Activated effector memory CD4-positive, alpha-beta T cell treated with Interleukin-2 at 50 U/mL for 16 hours (primary cell): ENCODE measurements around the gene DNAJA4.

ENCODE experiments used
- DNase-seq: peaks from one replicate; pipeline ENCODE4 v3.0.0-alpha.2; 2020

DNAJA4 gene

GRCh38 chr15:78264304-78265136 is at the start of gene DNAJA4:
Gene DNAJA4 (plus strand): TSS chr15:78264562. CDS start chr15:78264764, 202 bp downstream.
- peak; percentile 50 for DNase-seq

DNA sequence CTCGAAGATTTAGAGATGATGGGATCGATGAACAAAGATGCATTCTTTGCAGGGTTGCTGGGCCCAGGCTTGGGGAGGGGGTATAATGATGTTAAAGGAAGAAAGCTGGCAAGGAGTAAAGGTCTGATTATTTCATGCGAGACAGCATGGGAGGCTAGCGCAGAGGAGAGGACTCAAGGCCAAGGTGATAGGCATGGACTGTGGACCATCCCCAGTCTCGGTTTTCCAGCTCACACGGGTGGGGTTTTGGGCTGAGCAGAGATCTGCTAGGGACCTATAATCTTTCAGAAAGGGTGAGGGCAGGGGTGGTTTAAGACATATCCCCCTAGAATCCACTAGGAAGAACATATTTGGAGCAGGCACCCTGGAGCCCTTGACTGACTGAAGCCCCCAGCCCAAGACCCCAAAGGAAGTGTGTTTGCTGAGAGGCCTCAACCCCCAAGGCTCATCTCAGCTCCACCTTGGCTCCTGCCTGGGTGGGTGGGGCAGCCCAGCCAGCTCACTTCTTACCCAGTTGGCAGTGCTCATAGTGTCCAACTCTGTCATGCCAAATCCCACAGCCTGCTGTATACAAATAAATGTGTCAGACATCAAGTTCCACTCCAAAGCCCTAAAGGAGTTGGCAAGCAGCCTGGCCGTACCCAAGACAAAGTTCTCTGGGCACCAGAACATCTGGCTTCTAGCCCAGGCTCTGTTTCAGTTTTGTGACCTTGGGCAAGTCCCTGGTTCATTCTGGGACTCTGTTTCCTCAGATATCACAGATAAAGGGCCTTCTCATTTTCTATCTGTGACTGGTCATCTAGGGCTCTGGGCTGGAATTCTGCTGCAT is 47.9 kb upstream of the DNAJA4 start:
- DNase-seq = no peak

DNA sequence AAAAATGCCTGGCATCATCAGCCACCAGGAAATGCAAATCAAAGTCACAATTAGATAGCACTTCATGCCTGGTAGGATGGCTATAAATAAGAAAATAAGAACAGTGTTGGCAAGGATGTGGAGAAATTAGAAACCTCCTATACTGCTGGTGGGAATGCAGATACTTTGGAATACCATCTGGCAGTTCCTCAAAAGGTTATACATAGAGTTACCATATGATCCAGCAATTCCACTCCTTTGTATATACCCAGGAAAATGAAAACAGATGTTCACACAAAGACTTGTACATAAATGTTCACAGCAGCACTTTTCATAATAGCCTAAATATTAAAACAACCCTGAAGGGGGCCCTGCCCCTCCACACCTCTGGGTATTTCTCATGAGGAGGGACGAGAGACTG is 43.6 kb upstream of the DNAJA4 start:
- no peak for DNase-seq

GRCh38 chr15:78222745-78223395 is 41.5 kb upstream of the DNAJA4 start:
- no peak for DNase-seq

DNA sequence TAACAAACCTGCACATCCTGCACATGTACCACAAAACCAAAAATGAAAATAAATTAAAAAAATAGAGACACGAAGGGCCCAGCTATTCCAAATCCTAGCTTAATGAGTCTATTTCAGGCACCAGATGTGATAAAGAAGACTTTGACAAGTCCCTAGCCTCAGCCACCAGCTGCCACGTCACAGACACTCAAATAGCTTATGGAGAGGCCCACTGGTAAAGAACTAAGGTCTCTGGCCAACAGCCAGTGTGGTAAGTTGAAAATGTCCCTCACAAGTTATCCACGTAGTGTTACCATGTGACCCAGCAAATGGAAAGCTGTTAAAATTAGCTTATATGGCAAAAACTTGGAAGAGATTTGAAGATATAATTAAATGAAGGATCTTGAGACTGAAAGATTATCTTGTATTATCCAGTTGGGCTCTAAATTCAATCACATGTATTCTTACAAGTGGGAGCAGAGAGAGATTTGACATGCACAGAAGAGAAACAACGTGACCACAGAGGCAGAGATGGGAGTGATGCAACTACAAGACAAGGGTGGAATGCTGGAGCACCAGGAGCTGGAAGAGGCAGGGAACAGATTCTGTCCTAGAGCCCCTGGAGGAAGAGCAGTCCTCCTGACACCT is 40.9 kb upstream of the DNAJA4 start:
- DNase-seq = no peak

DNA sequence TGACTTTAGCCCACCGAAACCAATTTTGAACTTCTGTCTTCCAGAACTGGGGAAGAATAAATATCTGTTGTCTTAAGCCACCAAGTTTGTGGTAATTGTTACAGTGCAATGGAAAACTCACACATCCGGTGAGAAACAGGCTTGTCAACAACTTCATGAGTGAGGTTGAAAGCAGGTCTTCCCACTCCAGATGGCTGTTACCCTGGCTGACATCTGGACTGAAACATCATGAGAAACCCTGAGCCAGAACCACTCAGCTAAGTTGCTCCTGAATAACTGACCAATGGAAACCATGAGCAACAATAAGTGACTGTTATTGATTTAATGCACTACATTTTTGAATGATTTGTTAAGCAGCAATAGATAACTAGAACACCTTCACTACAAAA is 40.3 kb upstream of the DNAJA4 start:
- no peak for DNase-seq

GRCh38 chr15:78225783-78226541 is 38.4 kb upstream of the DNAJA4 start:
- DNase-seq = no peak

GRCh38 chr15:78228356-78228996 is 35.9 kb upstream of the DNAJA4 start:
- no peak for DNase-seq

DNA sequence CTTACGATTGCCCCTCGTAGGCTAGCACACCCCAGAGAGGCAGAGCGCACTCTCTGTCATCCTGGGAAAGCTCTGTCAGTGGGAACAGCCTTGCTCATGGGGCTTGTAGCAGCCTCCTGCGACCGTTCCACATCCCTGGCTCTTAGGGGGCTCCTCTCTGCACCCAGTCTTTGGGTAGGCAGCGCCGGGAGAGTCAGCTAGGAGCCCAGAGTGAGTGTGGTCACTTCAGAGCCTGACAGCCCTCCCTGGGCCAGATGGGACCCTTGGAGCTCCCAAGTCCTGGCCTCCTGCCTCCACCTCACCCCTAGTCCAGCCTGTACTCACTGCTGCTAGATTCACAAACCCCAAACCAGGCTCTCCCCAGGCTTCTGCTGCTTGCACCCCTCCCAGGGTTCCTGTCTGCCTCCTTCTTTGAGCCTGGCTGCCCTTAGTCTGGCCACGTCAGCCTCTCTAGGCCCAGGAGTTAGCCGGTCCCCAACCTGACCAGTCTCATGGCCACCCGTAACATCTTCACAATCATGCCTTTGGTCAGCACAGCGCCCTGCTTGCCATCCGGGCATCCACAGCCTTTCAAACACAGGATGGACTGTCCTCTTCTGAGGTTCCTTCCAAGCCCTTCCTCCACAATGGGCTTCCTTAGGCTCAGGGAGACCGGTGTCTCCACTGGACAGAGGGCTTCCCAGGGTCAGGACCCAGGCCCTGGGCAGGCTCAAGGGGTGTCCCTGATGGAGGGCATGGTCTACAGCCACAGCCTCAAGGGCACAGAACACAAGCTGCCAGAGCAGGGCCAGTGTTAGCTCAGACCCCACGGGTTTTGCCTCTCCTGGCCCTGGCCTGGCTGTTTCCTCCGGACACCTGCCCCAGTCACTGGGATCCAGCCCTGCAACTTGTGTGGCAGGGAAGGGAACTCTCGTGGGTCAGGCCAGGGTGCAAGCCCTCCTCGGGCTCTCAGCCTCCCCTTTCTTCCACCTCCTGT is 34.6 kb upstream of the DNAJA4 start:
- no peak for DNase-seq

DNA sequence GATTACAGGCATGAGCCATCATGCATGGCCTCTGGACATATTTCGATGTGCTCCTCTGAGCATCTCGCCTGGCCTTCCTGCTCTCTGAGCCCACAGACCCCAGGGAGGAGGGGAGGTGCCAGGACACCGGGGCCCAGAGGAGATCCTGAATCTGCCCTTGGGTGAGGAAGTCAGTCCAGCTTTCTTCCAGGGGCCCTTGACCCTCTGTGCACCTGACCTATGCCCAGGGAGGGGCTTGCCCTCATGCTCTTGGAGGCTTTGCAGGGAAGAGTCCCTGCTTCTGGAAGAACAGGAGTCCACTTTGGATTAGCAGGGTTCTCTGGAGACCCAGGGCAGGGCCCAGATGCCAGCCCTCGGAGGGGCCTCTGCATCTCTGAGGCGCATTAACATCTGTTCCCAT is 31.4 kb upstream of the DNAJA4 start:
- DNase-seq = no peak

- DNase-seq = no peak
These were observed 30.9 kb upstream of the DNAJA4 start for GRCh38 chr15:78233496-78233895.

DNA sequence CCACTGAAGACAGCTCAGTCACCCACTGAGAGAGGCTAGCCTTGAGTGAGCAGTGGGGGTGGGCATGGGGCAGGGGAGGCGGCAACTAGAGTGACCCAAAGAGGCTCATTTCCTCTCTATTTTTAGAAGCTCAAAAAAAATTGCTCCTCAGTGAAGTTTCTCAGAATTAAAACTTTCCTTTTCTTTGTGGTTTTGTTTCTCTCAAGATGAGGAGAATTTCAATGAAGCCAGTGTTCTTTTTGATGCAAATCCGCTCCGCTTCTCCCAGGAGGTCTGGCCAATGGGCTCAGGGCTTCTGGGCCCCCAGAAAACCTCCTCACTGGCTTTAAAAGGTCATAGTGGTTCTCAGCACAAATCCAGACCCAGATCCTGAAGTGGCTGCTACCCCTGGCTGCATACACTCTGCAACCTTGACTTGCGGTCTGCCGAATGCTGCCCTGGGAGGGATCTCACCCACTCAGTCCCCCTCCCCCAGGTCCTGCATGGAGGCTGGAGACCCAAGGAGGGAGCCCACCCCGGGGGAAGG is 29.8 kb upstream of the DNAJA4 start, which contains the start of gene ACSBG1:
Gene ACSBG1 (minus strand): TSS at position 51 of the 526 bp plus-strand sequence. CDS start 64 bp downstream, outside the sequence.
- DNase-seq = no peak

DNA sequence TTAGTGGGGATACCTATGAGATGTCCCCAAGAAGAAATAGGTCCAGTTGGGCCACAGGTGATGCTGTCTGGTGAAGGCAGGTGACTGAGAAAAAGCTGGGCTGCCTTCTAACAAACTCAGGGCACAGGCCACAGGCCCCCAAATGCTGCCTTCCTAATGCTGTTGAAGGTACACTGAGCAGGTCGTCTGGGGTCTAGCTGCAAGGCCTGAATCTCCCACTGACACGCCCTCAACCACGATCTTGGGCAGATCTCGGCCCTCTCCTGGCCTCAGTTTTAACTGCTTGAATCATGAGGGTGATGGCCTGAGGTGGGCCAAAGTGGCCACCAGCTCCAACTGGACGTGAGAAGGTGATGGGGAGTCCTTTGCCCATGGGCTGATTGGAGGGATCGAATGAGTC is 27.9 kb upstream of the DNAJA4 start:
- DNase-seq = no peak

GRCh38 chr15:78237146-78237545 is 27.2 kb upstream of the DNAJA4 start:
- DNase-seq = no peak

- DNase-seq = no peak
These were observed 24.6 kb upstream of the DNAJA4 start for GRCh38 chr15:78239811-78240210.

GRCh38 chr15:78241017-78241416 is 23.3 kb upstream of the DNAJA4 start:
- DNase-seq = peak; percentile 71

GRCh38 chr15:78242128-78242527 is 22.2 kb upstream of the DNAJA4 start:
- DNase-seq = no peak

- DNase-seq = no peak
These were observed 21.3 kb upstream of the DNAJA4 start for GRCh38 chr15:78243058-78243457.

GRCh38 chr15:78243491-78243941 is 20.8 kb upstream of the DNAJA4 start:
- no peak for DNase-seq

- DNase-seq = no peak
These were observed 20.3 kb upstream of the DNAJA4 start for GRCh38 chr15:78244101-78244500.
